Stimulated activated CD4-positive, alpha-beta T cell treated with anti-CD3 and anti-CD28 coated beads, Interleukin-2, amount 100 ng/mL, for 4 hours (primary cell): ENCODE results near the gene PALM.
"Not testable (repeated sequence)": the region's sequence is repeated elsewhere in the genome, so short reads cannot be mapped to it uniquely, and the experiment has no call there.

ENCODE experiments used
- DNase-seq: peaks from one replicate; pipeline ENCODE4 v3.0.0-alpha.2; 2020; ENCODE audit warnings: low read depth

The PALM gene

DNA sequence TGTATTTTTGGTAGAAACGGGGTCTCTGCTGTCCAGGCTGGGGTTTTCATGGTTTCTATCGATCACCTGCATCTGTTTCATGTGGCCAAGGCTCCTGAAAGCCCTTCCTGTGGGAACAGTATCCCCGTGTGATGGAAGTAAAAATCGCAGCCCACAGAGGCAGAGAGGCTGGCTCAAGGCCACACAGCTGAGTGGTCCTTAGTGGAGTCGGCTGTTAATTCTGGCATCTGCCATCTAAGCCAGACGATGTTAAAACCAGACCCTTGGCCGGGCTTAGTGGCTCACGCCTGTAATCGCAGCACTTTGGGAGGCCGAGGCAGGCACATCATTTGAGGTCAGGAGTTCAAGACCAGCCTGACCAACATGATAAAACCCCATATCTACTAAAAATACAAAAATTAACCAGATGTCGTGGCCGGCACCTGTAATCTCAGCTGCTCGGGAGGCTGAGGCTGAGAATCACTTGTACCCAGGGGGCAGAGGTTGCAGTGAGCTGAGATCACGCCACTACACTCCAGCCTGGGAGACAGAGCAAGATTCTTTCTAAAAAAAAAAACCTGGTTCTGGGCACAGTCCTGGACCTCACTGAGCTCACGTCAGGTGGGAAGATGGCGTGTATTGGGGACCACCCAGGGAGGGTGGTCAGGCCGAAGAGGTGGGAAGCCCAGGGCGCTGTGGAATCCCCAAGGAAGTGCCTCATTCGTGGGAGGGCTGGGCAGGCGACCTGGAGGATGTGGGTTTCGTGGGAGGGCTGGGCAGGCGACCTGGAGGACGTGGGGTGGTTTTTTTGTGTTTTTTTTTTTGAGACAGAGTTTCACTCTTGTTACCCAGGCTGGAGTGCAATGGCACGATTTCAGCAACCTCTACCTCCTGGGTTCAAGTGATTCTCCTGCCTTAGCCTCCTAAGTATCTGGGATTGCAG lies 23.7 kb downstream of the PALM start:
- no peak for DNase-seq

DNA sequence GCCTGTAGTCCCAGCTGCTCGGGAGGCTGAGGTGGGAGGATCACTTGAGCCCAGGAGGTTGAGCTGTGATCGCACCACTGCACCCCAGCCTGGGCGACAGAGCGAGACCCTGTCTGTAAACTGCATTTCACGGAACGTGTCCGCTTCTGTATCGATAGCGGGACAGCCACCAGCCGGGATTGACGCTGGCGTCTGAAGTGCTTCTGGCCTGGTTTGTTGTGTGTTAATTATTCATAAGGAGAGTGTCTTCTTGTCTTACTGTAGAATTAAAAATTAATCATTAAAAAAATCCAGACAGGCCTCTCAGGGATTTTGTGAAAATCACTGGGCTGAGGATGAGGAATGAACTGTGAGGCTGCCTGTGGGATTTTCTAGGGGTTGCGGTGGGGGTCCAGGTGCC lies 26.0 kb downstream of the PALM start:
- no peak for DNase-seq

DNA sequence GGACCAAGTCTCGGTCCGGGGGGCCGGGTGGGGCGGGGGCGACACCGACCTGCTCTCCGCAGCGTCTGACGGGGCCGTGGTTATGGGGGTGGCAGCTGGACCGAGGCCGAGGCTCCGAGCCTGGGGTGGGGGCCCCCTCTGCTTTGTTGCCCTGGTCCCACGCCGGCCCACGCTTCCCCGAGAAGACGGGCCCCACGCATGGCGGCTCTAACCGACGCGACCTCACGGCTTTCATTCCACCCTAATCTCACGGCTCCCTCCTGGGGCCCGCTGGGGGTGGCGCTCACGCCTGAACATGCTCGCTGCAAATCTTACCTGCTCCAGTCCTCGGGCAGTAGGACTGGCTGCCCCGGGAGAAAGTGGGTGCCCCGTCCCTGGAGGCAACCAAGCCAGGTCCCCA lies 27.4 kb downstream of the PALM start:
- DNase-seq, result no peak

DNA sequence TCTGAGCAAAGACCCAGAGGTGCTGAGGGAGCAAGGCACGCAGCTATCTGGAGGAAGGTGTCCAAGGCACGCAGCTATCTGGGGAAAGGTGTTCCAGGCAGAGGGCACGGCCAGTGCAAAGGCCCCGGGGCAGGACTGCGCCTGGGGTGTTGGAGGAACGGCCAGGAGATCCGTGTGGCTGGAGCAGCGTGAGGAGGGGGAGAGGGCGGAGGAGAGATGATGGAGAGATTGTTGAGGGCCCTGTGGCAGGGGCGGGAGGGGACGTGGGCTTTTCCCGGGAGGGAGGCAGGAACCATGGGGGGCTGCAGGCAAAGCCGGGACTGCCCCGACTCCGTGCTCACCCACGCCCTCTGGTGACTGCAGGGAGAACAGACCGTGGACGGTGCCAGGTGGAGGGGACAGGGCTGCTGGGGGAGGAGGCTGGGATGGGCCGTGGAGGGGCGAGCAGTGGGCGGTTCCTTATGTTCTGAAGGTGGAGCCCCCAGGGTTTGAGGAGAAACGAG lies 28.9 kb downstream of the PALM start:
- DNase-seq, result peak; percentile 46

DNA sequence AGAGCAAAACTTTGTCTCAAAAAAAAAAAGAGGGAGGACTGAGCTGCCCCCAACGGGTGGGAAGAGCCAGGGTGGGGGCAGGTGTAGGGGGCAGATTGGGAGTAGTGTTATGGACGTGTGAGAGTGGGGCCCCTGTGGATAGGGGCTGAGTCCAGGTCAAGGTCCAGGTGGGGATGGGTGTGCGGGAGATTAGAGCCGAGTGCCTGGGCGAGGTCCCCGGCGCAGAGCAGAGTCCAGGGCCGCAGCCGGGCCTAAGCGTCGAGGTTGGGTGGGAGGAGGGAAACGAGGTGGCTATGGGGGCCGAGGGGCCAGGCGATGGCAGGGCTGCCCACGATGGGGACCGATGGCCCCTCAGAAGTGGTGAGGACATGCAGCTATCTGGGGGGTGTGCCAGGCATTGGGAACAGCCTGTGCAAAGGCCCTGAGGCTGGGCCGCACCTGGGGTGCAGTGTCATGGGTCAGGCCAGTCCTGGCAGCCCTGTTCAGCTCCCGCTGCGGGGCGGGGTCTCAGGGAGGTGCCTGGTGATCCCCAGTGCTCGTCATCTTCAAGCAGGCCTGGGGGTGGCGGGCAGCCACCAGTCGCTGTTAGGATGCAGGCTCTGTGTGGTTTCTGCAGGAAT lies 29.9 kb downstream of the PALM start:
- DNase-seq, result no peak

DNA sequence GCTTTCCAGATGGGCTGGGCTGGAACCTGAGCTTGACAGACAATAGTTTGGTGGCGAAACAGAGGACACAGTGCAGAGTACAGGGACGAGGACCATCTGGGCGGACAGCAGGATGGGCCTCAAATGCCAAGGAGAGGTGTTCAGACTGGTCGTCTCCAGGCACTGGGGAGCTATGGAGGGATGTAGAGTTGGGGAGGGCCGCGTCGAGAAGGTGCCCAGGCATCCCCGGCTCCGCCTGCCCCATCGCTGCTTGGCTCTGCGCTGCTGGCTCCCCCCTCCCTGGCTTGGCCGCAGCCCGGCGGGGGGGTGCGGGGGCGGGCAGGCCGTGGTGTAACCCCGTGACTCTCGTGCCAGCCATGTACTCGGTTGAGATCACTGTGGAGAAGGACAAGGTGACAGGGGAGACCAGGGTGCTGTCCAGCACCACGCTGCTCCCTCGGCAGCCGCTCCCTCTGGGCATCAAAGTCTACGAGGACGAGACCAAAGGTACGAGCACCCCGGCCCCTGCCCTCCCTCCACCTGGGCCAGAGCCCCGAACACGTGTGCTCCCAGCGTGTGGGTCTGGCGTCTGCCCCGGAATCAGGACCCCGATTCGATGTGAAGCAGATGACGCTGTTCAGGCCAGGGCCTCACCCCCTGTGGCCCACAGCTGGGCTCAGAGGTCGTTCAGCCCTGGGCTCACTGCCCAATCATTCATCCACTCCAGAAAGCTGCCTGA lies 31.4 kb downstream of the PALM start:
- no peak for DNase-seq

DNA sequence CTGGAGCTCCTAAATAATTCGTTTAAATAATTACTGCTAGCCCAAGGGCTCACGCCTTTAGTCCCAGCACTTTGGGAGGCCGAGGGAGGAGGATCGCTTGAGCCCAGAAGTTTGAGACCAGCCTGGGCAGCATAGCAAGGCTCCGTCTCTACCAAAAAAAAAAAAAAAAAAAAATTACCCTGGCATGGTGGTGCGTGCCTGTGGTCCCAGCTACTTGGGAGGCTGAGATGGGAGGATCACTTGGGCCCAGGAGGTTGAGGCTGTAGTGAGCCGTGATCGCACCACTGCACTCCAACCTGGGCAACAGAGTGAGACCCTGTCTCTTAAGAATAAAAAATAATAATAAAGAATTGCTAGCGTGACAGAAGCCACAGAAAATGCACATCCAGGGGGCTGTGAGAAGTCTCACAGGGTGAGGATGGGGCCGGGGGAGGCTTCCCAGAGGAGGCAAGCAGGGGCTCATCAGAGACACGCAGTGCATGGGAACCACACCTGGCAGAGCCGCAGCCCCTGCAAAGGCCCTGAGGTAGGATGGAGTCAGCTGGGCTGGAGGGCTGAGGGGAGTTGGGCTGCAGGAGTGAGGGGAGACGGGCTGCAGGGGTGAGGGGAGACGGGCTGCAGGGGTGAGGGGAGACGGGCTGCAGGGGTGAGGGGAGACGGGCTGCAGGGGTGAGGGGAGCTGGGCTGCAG lies 32.2 kb downstream of the PALM start:
- not testable (repeated sequence) for DNase-seq

DNA sequence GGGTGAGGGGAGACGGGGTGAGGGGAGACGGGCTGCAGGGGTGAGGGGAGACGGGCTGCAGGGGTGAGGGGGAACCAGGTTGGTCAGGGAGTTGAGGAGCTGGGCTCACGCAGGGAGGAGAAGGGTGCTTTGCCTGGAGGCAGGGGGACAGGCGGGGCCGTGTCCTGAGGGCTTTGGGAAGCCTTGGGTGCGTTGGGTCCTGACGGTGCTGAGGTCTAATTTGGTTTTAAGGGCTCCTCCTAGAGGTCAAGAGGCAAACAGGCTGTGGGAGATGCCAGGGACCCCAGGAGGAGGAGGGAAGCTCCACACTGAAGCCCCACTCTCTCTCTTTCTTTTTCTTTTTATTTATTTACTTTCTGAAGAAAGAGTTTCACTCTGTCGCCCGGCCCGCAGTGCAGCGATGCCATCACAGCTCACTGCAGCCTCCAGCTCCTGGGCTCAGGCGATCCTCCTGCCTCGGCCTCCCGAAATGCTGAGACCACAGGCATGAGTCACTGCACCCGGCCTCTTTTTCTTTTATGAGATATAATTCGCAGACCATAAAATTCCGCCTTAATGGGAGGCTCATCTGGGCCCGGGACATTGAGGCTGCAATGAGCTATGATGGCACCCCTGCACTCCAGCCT lies 32.9 kb downstream of the PALM start:
- no peak for DNase-seq

DNA sequence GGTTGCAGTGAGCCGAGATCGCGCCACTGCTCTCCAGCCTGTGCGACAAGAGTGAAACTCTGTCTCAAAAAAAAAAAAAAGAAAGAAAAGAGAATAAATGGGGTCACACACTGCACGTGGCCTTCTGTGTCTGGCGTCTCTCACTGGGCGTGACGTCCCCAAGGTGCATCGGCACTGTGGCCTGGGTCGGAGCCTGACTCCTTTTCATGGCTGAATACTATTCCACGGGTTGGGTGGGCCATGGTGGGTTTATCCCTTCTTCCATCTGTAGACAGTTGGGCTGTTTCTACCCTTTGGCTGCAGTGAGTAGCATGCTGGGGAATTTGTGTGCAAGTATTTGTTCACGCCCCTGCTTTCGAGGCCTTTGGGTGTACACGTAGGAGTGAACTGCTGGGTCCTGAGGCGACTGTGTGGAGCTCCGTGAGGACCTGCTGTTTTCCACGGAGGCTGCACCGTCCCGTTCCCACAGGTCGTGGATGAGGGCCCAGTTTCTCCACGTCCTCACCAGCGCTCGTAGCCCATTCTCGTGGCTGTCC lies 33.9 kb downstream of the PALM start:
- DNase-seq, result no peak

DNA sequence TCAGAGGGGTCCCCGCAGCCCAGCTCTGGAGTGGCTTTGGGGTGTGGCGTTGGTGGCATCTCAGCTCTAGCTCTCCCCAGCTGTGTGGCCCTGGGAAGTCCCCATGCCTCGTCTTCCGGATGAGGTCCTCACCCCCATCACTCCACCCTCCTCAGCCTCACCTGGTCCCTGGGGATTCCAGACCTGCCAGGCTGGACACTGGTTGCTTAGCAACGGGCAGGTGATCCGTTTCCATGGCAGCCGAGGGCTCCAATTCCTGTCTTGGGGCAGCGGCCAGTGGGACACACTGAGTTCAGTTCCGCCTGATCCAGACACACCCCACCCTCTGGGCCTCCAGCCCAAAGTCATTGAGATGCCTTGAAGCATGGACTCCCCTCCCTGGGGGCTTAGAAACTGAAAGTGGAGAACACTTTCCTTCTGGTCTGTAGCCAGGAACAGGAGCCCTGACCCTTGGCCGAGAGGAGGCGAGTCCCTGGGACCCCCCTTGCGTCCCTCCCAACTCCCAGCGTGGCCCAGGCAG lies 34.5 kb downstream of the PALM start:
- DNase-seq, result no peak

DNA sequence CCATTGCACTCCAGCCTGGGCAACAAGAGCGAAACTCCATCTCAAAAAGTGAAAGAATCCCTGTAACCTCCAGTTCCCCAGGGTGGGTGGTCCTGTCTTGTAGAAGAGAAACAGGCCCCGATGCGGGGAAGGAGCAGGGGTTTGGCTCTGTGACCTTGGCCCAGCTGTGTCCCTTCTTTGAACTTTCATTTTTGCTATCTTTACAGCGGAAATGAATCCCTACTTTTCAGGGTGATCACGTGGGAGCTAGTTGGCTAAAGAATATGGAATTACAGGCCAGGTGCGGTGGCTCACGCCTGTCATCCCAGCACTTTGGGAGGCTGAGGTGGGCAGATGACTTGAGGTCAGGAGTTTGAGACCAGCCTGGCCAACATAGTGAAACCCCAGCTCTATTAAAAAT lies 36.4 kb downstream of the PALM start:
- not testable (repeated sequence) for DNase-seq

DNA sequence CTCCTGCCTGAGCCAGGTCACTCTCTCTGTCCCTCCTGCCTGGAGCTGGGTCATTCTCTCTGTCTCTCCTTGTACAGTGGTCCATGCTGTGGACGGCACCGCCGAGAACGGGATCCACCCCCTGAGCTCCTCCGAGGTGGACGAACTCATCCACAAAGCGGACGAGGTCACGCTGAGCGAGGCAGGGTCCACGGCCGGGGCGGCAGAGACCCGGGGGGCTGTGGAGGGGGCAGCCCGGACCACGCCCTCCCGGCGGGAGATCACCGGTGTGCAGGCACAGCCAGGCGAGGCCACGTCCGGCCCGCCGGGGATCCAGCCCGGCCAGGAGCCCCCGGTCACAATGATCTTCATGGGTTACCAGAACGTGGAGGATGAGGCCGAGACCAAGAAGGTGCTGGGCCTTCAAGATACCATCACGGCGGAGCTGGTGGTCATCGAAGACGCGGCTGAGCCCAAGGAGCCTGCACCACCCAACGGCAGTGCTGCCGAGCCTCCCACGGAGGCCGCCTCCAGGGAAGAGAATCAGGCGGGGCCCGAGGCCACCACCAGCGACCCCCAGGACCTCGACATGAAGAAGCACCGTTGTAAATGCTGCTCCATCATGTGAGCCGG lies 37.6 kb downstream of the PALM start:
- no peak for DNase-seq

DNA sequence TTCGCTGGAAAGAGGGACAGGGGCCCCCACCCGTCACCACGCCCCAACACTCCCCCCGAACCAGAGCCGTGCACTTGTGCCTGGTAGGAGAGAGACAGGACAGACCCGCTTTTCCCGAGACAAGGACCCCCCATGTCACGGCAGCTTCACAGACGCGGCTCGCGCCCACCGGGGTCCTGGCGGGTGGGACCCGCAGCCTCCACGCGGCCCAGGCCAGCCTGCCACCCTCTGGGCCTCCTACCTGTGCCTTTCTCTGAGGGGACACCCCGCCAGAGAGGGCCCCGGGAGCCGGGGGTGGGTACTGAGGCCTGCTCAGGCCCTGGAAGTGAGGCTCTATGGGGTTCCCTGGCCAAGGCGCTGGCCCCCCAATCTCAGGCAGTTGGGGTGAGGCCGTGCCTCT lies 38.2 kb downstream of the PALM start:
- DNase-seq, result no peak

DNA sequence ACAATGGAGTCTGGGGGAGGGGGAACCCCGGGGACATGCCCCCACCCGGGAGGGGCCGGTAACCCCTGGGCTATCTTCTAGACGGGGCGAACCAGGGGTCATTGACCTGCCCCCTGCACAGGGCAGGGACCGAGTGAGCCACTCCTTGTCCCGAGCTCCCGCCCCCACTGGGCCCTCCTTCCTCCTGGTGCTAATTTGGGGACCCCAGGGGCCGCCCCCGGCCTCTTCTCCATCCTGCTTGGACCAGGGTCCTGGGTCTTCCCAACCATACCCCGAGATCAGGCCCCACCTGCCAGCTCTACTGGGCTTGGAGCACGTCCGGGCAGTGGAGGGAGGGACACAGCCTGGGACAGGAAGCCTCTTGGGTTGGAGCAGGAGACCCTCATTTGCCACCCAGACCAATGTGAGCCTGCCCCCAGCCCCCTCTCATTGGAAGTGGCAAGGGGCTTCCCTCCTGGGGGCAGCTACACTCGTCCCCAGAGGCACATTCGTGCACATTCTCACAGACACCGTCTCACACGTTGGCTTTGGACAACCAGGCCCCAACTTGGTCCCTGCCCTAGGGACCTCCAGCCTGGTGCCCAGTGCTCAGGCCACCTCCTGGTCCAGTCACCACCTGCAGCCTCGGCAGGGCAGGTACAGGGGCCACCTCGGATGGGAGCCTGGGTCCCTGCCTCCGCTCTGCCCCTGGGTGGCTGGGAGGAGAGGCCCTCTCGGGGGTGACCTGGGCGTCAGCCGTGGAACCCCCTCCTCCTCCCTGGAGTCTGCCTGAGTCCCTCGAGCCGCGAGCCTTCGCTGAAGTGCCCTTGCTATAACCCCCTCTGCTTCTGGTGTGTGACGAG lies 38.9 kb downstream of the PALM start:
- DNase-seq, result no peak

DNA sequence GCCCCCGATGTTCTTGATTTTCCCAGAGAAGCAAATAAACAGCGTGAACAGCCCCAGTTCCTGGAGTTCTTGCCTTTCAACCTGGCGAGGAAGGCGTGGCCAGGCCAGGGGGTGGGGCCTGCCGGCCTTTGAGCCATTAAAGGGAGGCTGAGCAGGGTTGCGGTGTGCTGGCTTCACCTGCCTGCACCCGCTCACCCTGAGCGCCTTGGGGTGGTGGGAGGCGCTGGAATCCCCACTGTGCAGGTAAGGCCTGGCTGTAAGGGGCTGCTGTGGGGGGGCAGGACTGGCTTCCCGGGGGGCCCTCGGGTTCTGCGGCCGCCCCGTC lies 39.5 kb downstream of the PALM start:
- DNase-seq, result no peak

DNA sequence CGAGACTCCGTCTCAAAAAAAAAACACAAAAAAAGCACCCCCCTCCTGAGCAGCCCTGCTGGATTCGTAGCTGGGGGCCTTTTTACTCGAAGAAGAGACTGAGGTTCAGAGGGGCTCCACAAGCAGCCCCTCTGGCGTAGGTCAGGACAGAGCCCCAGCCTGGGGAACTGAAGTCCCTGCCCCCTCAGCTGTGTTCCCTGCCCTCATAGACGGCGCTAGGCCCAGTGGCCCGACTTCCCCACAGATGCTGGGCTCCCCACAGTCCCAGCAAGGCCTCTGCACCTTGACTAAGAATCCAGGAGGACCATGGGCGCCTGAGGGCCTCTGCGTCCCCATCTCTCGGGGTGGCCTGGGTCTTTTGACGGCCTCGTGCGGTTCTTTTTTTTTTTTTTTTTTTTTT lies 41.1 kb downstream of the PALM start:
- DNase-seq, result no peak

DNA sequence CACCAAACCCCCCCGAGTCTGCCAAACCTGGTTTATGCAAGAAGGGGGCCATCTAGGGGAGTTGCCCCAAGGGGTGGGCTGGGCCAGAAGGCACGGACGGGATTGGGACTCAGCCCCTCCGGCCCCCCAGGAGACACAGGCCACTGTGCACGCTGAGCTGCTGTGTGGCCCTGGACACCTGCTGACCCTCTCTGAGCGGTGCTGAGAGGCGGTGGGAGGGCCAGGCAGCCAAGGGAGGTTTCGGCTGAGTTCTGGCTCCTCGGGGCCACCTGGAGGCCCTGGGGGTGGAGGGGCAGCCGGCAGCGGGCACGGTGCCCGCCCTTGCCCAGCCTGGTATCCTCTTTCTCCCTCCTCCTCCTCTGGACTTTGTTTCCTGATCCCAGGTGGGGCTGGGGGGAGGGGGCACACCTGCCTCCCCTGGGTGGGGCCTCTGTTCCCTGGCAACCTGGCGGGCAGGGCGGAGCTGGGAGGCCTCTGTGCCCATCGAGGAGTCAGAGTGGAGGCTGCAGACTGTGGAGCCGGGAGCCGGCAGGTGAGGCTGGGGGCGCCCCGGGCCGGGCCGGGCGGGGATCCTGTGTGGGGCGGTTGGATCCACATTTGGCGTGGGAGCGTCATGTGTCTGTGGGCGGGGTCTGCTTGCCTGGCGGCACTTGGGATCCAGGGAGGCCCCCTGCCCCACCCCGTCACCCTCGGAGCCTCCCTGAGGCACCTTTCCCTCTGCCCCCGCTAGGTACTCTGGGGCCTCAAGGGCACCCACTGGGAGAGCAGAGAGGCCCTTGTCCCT lies 42.1 kb downstream of the PALM start, which contains the start of gene MISP:
TSS of gene MISP (plus strand) at position 473 of the 784 bp plus-strand sequence. CDS start 5,835 bp downstream, outside the sequence.
- DNase-seq, result no peak

DNA sequence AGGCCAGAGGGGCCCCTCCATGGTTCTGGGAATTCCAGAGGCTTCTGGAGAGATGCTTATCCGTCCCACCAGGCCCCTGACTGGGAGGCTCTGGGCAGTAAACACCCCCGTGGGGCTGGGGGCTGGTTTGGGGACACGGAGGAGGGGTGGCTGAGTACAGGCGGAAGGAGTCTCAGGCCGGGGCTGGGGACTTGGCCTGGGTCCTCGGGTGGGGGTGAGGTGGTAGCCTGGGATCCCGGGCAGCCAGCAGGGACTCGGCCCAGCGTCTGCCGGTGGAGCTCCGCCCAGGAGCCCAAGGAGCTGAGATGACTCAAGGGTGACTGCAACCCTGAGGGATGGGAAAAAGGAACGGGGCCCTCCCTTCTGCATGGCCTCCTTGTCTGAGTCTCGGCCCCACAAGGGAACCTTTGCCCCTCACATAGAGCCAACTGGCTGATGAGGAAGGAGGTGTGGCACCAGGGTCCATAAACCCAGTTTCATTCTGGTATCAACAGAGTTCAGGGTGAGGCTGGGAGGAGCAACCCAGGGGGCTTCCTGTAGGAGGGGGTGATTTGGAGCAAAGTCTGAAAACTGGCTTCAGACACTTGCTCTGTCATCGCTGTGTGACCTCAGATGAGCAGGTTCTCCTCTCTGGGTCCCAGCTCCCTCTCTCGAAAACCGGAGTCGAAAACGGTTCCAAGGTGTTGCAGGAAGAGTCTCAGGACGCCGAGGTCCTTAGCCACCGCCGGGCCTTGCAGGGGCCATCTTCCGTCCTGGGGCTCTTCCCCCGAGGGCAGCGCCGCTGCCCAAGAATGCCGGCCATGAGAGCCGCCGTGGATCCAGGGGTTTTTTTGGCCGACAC lies 43.0 kb downstream of the PALM start:
- DNase-seq, result no peak
